OCI-LY3 (cell line): ENCODE results near the gene CD33.

Experiments
- EZH2phosphoT487 ChIP-seq: fragments of 200-600 bp; shearing (Covaris generic); IDR thresholded peaks from 2 replicates; pipeline ENCODE4 v1.6.1; 2018; ENCODE audit warnings: antibody characterized with exemption, mixed run types, low read depth
- TF ChIP-seq, protein P1 (sequence below): fragments of 200-600, 300-600 bp; sonication (generic); IDR thresholded peaks from 2 replicates; pipeline ENCODE4 v1.5.1; 2014; ENCODE audit warnings: antibody characterized with exemption, low read length, low read depth

DNA sequence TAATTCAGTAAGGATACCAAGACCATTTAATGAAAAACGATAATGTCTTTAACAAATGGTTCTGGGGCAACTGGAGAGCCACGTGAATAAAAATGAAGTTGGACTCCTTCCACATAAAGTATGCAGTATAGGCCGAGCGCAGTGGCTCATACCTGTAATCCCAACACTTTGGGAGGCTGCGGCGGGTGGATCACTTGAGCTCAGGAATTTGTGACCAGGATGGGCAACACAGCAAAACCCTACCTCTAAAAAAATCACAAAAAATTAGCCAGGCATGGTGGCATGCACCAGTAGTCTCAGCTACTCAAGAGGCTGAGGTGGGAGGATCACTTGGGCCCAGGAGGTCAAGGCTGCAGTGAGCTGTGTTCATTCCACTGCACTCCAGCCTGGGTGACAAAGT lies 20.6 kb upstream of the CD33 start:
- TF ChIP-seq, protein P1, sequence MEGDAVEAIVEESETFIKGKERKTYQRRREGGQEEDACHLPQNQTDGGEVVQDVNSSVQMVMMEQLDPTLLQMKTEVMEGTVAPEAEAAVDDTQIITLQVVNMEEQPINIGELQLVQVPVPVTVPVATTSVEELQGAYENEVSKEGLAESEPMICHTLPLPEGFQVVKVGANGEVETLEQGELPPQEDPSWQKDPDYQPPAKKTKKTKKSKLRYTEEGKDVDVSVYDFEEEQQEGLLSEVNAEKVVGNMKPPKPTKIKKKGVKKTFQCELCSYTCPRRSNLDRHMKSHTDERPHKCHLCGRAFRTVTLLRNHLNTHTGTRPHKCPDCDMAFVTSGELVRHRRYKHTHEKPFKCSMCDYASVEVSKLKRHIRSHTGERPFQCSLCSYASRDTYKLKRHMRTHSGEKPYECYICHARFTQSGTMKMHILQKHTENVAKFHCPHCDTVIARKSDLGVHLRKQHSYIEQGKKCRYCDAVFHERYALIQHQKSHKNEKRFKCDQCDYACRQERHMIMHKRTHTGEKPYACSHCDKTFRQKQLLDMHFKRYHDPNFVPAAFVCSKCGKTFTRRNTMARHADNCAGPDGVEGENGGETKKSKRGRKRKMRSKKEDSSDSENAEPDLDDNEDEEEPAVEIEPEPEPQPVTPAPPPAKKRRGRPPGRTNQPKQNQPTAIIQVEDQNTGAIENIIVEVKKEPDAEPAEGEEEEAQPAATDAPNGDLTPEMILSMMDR = no peak
- TF ChIP-seq EZH2phosphoT487 = no peak
